HG03558 (cell line): Measurements from ENCODE around the gene CREB5.

Experiments
- ATAC-seq: cut with Tn5 transposase; IDR thresholded peaks from one replicate; pipeline ENCODE4 v1.9.1; 2021; ENCODE audit warnings: moderate number of reproducible peaks; ENCODE audit not compliant: unreplicated experiment; ENCODE audit errors: extremely low read depth

CREB5 gene

GRCh38 chr7:28661826-28662595 is 249.7 kb downstream of the CREB5 start:
- ATAC-seq: no peak

GRCh38 chr7:28666154-28666553 is 253.8 kb downstream of the CREB5 start:
- ATAC-seq: no peak

DNA sequence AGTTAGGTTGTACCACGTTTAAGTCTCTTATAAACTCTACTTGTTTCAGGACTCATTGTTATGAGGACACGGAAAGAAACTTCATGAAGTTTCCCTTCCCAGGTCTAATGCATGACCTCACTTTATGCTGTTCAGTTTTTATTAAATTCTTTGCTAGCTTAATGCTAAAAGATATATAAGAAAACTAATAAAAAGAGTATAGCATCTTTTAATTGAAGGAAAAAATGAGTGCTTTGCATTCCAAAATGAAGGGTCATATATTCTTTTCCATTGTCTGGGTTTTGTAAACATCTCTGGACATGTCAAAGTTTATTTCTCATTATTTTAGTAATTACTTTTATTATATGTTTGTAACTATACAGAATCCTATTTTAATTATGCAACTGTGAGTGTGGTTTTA is 255.8 kb downstream of the CREB5 start:
- ATAC-seq: no peak

- no peak for ATAC-seq
These were observed 257.0 kb downstream of the CREB5 start for GRCh38 chr7:28669330-28669729.

DNA sequence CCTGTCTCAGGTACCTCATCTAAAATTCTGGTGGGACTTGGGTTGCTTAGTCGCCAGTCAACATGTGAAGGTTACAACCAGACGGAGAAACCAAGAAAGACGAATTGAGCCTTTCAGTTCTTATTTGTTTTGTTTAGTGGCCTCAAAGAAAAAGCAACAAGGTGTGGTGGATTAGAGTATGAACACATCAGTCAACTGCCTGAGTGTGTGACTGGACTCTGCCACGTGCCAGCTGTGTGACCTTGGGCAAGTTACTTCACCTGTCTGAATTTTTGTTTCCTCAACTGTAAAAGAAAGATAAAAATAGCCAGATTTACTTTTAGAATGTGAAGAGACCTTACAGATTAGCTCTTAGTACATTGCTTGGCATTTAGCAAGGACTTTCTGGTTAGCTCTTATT is 259.2 kb downstream of the CREB5 start:
- no peak for ATAC-seq

DNA sequence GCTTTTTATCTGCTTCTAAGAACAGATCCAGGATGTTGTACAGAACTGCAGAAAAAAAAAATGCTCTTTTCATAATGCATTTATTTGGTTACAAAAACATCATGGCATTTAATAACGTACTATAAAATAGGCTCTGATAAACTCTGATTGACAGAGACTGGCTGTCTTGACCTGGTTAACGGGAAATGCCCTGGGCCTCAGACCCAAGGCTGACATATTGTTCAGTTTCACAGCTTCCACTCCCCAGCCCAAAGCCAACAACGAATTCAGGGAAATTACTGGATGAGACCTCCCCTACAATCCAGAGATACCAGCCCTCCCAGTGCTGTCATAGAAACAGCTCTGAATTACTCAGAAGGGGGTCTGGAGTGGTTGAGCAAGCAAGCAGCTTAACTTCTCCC is 260.1 kb downstream of the CREB5 start:
- ATAC-seq: no peak

- no peak for ATAC-seq
These were observed 262.1 kb downstream of the CREB5 start for GRCh38 chr7:28674359-28674782.

- ATAC-seq: no peak
These were observed 263.1 kb downstream of the CREB5 start for GRCh38 chr7:28675429-28675828.

- no peak for ATAC-seq
These were observed 265.4 kb downstream of the CREB5 start for GRCh38 chr7:28677668-28678067.

DNA sequence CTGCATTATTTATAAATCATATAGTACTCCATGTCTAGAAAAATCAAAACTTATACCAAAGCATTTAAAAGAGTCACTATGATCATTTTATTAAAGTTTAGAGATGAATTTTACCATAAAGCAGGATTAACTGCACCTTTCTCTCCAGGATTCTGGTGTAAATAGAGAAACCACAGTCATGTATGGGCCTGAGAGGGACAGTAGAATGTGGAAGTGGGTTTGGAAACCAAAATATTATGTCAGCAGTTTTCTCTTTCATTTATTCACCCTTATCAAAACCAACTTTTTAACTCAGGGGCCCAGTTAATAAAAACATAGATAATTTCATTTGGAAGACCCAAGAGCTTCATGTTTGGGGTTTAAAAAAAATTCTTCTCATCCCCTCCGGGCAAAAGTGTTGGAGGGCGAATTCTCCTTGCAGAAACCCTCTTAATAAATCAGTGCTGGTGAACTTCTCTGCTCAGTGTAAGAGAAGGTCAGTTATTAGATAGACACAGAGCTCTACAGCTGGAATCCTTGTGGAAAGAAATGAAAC is 266.2 kb downstream of the CREB5 start:
- ATAC-seq: no peak

GRCh38 chr7:28681693-28682310 is 269.5 kb downstream of the CREB5 start:
- ATAC-seq: no peak

- no peak for ATAC-seq
These were observed 270.5 kb downstream of the CREB5 start for GRCh38 chr7:28682801-28683200.

GRCh38 chr7:28684650-28685241 is 272.4 kb downstream of the CREB5 start:
- no peak for ATAC-seq

DNA sequence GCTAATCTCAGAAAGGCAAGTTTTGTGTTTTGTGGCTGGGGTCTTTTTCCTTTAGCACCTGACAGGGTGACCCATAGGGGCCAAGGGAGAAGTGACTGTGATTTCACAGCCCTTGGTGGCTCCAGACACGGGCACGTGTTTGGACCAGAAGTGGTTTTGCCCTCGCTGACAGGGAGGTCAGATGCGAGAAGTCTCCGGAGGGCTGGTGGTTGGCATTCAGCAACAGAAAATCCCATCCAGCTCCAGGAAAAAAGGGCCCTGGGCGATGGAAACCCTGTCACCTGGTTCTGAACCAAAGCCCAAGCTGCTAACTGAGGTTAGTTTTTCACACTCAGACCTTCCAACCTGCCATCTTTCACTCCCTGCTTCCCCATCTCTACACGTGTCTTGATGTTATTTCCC is 272.9 kb downstream of the CREB5 start:
- no peak for ATAC-seq

GRCh38 chr7:28685644-28686417 is 273.5 kb downstream of the CREB5 start:
- ATAC-seq: no peak

- no peak for ATAC-seq
These were observed 274.1 kb downstream of the CREB5 start for GRCh38 chr7:28686418-28686800.

DNA sequence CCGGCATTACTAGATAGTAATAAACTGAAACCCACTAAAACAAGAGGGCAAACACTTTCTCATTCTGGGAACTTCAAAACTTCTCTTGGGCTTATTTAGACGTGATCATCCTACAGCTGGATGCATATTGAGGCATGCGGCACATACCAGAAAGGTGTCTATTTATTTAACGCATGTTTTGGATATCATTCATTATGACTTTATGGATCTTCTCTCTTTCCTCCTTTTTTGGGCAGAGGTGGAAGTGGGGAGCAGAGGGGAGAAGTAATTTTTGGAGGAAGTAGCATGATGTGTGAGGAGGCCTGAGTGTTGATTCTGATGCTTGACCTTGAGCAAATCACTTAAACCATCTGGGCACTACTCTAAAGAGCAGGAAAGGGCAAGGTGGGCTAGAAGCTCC is 275.2 kb downstream of the CREB5 start:
- no peak for ATAC-seq

- no peak for ATAC-seq
These were observed 275.9 kb downstream of the CREB5 start for GRCh38 chr7:28688174-28688573.

DNA sequence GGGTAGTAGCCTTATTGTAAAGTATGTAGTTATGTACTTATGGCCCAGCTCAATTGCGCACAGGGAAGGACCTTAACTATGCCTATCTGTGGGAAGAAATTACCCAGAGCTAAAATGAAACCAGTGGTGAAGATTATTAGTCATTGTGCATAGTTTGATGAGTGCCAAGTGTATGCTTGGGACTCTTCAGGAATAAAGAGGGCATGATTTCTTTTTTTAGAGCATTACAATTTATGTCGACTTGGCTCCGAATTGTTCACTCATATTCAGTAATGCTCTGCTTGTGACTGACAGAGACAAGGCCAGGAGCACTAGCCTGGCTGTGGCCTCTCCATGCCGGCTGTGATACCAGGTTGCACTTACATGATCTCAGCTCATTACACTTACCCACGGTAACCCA is 276.3 kb downstream of the CREB5 start:
- ATAC-seq: no peak
